GM12878 (cell line): ENCODE results near the gene GPRC5C. TPM values are rescaled to one million over a fixed set of nuclear protein-coding genes. Genes with fewer than 3 reads are reported as not detected.

Experiments
- ELK1 ChIP-seq: IDR thresholded peaks from 2 replicates; pipeline ENCODE4 v1.6.1; 2012; ENCODE audit warnings: low read depth, low read length, improper control_type of control experiment
- IKZF1 ChIP-seq: fragments of 450-650 bp; conservative IDR thresholded peaks from 2 replicates; pipeline ENCODE4 v1.6.1; 2017; ENCODE audit warnings: antibody characterized with exemption, mild to moderate bottlenecking
- POLR2AphosphoS2 ChIP-seq: IDR thresholded peaks from 2 replicates; pipeline ENCODE4 v1.6.1; 2011; ENCODE audit warnings: low read depth, mild to moderate bottlenecking, low read length, improper control_type of control experiment, moderate library complexity
- RAD51 ChIP-seq: fragments of 450-650 bp; IDR thresholded peaks from 2 replicates; pipeline ENCODE4 v1.6.1; 2016; ENCODE audit warnings: moderate library complexity, mild to moderate bottlenecking, inconsistent platforms
- RB1 ChIP-seq: fragments of 450-650 bp; formaldehyde crosslinking; IDR thresholded peaks from 2 replicates; pipeline ENCODE4 v1.6.1; 2017; ENCODE audit warnings: mild to moderate bottlenecking, borderline replicate concordance
- RUNX3 ChIP-seq: IDR thresholded peaks from 2 replicates; pipeline ENCODE4 v1.6.1; 2012; ENCODE audit warnings: low read length, inconsistent platforms
- SMARCA5 ChIP-seq: fragments of 450-650 bp; IDR thresholded peaks from 2 replicates; pipeline ENCODE4 v1.6.1; 2017; ENCODE audit warnings: mild to moderate bottlenecking
- SPI1 ChIP-seq: IDR thresholded peaks from 2 replicates; pipeline ENCODE4 v1.6.1; 2011; ENCODE audit warnings: low read depth, mild to moderate bottlenecking, low read length, moderate library complexity, borderline replicate concordance; ENCODE audit not compliant: insufficient read depth
- ZNF687 ChIP-seq: fragments of 450-650 bp; IDR thresholded peaks from 2 replicates; pipeline ENCODE4 v1.6.1; 2017; ENCODE audit warnings: mild to moderate bottlenecking, moderate library complexity
- polyA plus RNA-seq, 11 experiments: library from polyadenylated mRNA; depleted of rRNA in 4 of 11; unstranded in 6 of 11; stranded (reverse) in 5 of 11; fragments of >200 nt; fragmentation: Nextera tagmentation in 4 of 11; fragmentation: Illumina TruSeq in 1 of 11; extraction: Ambion mirVana in 4 of 11; extraction: Trizol in 1 of 11; gene quantifications; 1 replicate in 1 of 11; 2 replicates in 10 of 11; pipeline versions ENCODE4 v1.2.1 to v1.2.3, GENCODE V29; 2011 to 2016; ENCODE audit warnings: inconsistent platforms in 2 of 11, missing spikeins in 2 of 11, low read depth in 1 of 11
- total RNA-seq, 4 experiments: library from RNA; depleted of rRNA in 3 of 4; stranded (reverse); fragments of >200 nt in 3 of 4; fragmentation: Illumina TruSeq in 1 of 4; extraction: Trizol in 1 of 4; gene quantifications; 2 replicates each; pipeline versions ENCODE4 v1.2.1 to v1.2.3, GENCODE V29; 2013 to 2021

Gene GPRC5C
- total and polyA plus RNA-seq, 10 of the 15 experiments (the other 5 are each of a cell fraction or from before 2014, with no cell fraction given), result 0.04 to 1.3 (median 0.36) TPM; not detected in 2

- no peak for TF ChIP-seq ELK1
- TF ChIP-seq RAD51, result 0 out of 2 replicates have a peak, but pooled peaks have one; percentile 15
- peak; percentile 93 for TF ChIP-seq SPI1
- peak; percentile 33; the same call in 1 of the 2 replicates for TF ChIP-seq SMARCA5
- no peak for TF ChIP-seq RB1
- TF ChIP-seq IKZF1, result peak; percentile 81
- peak; percentile 24; the same call in 1 of the 2 replicates for TF ChIP-seq ZNF687
- peak; percentile 52; the same call in 1 of the 2 replicates for TF ChIP-seq POLR2AphosphoS2
- TF ChIP-seq RUNX3, result peak; percentile 65
Measured at GRCh38 chr17:74478420-74479100, 46.7 kb downstream of the GPRC5C start (continued).
